Medulla oblongata (tissue), 1 donor: Measurements from ENCODE around the gene TADA3.

ENCODE experiments used
- DNase-seq: peaks from one replicate; pipeline ENCODE4 v3.0.0-alpha.2; 2015; ENCODE audit errors: extremely low spot score

TADA3 gene

DNA sequence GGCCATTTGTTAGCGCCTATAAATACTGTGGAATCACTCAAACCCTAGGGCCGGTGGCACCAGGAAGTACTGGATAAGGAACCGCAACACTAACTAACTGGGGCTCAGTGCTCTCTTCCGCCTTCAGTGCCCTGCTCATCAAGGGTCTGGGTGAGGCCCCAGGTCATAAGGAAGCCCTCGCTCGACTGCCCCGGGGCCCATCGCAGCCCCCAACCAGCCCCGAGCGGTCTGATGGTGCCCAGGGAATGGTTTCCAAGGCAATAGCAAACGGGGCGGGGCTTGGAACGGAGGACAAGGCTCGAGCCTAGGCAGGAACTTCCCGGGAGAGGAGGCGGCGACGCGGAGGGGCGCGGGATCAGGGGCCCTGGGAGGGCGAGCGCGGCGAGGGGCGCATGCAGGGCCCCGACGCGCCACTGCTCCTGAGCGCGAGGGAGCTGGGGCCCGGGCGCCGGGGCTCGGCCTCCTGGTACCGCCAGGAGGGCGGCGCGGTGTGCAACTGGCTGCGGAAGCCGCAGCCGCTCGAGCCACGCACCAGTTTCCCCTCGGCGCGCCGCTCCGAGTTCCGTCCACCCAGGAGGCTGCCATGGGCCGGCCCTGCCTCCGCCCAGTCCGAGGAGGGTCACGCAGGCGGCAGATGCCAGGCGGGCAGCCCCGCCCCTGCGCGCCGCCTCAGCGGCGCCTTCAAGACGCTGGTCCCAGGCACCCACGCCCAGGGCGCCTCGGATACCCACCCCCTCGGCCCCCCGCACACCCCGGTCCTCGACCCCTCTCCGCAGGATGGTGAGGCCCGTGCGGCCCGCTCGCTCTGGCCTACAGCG, 17.6 kb upstream of the TADA3 start, which contains the start of gene TTLL3:
Gene TTLL3 (plus strand): TSS at position 648 of the 818 bp plus-strand sequence. CDS start 400 bp downstream, outside the sequence.
- DNase-seq = peak; percentile 71

DNA sequence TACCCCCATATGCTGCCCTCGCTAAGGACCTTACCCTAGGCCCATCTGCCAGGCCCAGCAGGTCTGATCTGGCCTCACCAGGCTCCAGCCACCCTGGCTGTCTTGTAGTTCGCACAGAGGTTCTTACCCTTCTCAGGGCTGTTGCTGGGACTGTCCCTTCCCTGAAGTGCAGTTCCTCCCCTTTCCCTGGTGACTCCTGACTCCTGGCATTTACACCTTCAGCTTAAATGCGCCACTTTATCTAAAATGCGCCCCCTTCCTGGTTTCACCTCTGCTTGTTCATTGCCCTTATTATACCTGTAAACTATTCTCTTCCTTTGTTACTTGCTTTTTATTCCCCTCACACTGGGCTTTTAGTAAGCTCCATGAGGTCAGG, 17.0 kb upstream of the TADA3 start:
- no peak for DNase-seq

DNA sequence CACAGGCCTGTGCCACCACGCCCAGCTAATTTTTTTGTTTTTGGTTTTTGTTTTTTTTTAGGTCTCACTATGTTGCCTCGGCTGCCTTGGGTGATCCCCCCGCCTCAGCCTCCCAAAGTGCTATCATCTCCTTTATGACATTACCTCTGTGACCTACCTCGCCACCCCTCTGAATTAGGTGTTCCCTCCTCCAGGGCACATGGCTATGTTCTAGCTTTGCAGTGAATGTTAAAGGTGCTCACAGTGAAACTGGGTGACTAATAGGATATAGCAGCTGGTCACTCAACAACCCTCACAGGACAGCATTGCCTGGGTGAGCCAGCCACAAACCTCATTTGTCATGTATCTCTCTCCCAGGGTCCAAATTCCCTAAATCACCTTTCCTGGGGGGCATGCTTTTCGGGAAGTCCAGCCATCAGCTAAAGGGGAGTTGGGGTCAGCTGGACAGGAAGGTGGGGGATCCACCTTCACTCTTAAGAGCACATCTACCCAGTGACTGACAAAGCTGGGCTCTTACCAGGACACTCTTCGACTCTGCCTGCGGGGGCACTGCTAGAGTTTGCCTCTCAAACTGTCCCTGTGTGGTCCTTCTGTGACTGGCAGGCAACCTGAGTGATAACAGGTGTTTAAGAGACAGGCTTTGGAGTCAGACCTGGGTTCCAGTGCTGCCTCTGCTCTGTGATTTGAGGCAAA, 16.2 kb upstream of the TADA3 start:
- no peak for DNase-seq

DNA sequence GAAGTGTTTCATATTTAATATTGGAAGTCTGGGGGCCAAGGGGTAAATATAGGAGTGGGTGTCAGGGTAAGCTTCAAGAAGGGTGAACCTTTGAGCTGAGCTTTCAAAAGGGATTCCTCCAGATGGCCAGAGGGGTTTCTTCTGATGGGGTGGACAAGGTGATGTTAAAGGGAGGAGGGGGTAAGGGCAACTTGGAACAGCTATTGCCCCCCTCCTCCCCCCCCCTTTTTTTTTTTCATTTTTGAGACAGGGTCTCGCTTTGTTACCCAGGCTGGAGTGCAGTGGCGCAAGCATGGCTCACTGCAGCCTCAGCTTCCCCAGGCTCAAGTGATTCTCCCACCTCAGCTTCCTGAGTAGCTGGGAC, 15.7 kb upstream of the TADA3 start:
- no peak for DNase-seq

DNA sequence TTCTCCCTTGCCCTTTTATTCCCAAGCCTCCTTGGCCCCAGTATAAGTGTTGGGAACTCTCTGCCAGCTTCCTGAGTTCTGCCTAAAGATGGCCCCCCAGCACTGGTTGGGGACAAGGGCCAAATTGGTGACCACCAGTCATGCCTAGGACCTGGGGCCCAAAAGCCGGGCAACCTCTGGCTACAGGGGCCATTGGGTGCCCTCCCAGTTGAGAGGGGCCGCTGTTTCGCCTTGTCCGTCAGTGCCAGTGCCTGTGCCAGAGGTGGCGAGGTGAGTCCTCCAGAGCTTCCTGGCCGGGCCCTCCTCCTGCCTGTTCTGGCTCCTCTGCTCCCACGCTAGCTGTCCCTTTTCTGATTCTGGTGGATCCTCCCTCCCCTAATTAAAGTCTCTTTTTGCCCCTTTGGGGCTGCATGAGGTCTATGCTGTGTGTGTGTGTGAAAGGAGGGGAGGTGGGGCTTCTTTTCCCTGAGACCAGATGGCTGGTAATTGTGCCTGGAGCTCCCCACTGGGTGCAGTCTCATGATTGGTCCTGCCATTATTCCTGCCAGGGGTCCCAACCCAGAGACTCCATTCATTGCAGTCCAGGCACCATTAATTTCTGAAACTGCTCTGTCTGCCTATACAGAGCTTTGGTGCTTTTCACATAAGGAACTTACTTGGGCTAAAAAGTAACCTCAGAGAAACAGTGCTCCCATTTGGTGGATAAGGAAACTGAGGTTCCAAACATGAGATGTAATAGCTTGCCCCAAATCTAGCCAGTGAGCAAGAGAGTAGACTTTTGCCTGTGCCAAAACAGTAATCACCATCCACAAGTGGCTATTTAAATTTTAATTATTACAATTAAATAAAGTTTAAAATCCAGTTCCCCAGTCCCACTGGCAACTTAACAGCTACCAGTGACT, 14.7 kb upstream of the TADA3 start:
- no peak for DNase-seq

DNA sequence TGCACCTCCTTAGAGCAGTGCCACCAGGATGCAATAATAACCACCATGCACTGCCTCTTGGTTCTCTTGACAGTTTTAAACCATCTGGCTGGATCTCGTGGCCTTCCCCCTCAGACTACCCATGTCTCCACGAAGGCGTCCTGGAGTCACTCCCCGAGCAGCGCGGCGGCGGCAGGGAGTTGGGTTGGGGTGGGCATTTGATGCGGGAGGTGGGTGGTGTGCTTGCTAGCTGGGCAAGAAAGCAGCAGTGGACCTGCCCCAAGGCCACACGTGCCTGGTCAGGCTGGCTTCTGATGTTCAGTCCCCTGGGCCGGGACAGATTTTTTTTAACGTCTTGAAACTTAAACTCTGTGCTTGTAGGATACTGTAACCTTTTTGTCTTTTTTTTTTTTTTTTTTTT, 13.9 kb upstream of the TADA3 start:
- no peak for DNase-seq

DNA sequence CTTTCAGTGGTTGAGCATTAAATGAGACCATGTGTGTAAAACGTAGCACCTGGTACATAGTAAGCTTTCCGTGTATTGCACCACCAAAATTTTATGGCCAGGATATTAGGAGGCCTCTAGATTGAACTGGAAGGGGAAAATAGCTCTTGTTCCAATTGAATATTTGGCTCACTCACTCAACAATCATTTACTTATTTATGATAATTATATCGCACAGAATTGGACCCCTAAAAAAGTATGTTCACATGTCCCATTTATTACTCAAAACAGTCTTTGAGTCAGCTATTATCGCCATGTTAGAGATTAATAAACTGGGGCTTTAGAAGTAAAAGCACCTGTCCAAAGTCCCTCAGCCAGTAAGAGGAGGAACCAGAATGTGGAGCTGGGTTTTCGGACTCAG, 12.7 kb upstream of the TADA3 start:
- no peak for DNase-seq

DNA sequence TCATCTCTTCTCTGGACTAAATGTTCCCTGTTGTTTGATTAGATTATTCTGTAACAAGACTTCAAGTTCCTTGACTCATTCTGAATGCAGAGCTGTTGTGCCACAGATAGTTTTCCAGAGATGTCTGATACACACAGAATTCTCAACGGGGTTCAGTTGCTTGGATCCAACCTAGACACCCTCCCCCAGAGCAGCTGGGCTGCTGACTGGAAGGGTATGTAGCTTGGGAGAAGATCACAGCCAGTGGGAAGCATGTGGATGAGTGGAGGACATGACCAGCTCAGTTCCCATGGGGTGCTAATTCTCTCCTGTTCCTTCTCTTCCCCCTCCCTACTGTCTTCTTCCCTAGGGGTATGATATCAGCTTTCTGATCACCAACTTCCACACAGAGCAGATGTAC, 11.2 kb upstream of the TADA3 start:
- no peak for DNase-seq

DNA sequence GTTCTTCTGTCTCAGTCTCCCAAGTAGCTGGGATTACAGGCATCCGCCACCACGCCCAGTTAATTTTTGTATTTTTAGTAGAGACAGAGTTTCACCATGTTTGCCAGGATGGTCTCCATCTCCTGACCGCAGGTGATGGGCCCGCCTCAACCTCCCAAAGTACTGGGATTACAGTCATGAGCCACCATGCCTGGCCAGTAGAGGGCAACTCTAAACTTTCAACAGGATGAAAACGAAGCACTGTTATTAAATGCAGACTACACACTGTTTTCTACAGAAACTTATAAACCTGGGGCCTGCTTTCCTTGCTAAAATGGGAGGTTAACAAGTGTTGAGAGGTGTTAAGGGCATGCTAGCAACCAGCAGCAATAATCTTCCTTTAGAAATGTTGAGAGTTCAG, 8.3 kb upstream of the TADA3 start:
- DNase-seq = no peak

DNA sequence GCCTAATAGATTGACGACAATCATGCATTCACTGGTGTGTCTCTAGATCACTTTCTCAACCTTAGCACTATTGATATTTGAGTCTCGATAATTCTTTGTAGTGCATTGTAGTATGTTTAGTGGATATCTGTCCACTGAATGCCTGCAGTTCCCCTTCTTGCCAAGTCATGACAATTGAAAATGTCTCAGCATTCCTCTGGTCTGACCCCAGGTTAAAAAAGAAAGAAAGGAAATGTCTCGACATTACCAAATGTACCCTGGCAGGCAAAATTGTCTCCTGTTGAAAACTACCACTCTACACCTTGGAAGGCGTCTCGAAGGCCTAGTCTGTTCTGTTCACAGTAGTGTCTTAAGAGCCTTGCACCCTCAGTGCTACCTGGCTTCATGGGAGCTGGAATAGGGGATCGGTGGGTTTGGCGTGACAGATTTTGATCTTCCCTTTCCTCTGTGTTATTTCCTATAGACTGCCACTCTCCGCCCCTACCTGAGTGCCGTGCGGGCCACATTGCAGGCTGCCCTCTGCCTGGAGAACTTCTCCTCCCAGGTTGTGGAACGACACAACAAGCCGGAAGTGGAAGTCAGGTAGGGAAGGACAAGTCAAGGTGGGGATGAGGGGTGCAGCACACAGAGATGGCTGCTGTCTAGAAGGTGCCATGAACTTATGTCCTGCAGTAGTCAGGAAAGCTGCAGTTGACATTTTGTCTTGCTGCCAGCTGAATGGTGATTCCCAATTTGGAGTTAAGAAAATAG, 5.1 kb upstream of the TADA3 start:
- DNase-seq = no peak

DNA sequence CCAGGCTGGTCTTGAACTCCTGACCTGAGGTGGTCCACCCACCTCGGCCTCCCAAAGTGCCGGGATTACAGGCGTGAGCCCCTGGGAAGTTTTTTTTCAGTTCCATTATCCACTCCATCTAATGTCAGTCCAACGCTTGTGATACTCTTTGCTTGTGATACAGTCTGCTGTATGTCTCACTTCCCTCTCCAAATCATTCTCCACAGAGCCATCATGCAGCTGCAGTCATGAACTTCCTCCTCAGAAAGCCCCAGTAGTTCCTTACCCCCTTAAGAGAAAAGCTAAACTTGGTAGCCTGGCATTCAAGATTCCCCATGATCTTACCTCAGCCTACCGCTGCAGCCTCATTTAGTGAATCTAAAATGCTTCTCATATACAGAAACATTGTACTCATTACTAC, 2.9 kb upstream of the TADA3 start:
- peak; percentile 49 for DNase-seq

DNA sequence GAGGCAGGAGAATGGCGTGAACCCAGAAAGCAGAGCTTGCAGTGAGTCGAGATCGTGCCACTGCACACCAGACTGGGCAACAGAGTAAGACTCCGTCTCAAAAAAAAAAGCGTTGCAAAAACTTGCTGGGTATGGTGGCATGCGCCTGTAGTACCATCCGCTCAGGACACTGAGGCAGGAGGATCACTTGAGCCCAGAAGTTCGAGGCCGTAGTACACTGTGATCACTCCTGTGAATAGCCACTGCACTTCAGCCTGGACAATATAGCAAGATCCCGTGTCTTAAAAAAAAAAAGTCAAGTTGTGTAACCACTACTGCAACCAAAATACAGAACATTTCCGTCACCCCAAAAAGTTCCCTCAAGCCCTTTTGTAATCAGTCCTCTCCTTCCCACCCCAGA, 2.1 kb upstream of the TADA3 start:
- DNase-seq = no peak

DNA sequence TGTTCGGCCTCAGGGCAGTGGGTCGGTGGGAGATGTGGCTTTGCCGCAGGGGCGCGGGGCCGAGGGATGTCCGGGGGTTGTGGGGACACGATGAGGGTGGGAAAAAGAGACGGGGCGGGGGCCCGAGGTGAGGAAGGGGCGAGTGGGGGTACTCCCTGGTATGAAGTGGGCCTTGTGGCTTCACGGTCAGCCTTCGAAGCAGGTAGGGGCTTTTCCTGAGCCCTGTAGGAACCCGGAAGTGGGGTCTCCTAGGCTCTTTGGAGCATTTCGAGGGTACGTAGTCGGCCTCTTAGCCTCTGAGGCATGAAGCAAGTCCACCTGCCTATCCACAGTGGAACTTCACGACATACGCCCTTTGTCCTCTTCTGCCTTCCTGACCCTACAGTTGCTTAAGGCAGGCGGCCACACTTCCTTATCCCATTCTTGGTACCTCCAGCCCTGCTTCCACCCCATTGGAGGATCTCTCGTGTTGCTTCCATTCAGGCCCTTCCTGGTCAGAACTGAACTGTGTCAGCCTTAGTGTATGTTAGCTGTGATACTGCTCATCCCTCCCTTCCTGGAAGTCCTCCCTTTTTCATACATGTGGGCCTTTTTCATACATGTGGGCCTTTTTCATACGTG, 998 bp upstream of the TADA3 start:
- no peak for DNase-seq

DNA sequence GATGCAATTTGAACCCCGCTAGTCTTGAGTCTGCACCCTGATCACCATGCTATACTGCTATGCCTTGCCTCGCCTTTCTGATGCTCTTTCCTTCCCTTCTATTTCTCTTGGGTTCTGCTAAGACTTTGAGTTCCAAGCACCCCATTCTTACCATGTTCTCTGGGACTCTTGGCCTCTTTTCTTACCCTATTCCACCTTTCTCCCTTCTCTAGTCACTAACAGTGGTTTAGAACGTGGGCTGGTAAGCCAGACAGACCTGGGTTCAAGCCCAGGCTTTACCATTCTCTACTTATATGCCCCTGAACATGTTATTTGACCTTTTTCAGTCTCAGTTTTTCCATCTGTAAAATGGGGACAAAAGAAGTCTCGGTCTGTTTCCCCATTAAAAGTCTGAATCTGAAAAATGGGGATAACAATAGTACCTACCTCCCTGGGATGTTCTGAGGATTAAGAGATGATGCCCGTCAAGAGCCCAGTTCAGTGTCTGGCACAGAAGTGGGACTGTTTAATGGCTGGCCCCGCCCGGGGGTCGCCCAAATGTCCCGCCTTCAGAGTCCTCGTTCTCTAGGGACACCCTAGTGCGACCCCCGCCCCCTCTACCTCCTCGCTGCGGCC, 376 bp downstream of the TADA3 start:
- no peak for DNase-seq

DNA sequence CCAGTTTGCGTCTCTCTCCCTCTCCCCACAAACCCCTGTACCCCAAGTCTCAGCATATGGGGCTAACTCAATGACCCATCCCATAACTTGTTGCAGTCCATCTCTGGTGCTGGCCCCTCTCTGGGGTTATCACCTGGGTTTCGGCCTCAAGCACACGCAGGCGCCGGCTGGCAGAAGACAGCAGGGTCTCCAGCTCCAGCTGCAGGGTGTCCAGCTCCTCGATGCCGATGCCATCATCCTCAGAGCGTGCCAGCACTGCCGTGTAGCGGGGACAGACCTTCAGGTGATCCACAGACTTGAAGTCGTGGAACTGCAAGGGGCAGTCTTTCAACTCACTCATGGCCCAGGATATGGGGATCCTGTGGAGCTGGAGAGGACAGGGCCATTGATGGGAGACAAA, 1.1 kb downstream of the TADA3 start:
- no peak for DNase-seq

DNA sequence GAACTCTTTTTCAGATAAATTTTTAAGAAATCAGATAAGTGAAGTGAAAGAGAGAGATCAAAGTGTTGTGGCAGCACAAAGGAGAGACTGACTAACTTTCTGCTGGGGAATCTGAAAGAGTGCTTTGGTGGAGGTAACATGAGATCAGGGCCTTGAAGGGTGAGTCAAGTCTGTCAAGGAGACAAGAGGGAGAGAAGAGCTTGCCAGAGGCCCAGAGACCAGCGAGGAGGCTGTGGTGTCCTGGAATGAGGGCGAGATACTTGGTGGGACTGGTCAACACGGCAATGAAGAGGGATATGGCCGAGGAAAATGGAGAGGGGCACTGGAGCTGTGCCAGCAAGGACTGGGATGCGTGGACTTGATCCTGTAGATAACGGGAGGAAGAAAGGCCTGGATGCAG, 4.6 kb downstream of the TADA3 start:
- DNase-seq = no peak

DNA sequence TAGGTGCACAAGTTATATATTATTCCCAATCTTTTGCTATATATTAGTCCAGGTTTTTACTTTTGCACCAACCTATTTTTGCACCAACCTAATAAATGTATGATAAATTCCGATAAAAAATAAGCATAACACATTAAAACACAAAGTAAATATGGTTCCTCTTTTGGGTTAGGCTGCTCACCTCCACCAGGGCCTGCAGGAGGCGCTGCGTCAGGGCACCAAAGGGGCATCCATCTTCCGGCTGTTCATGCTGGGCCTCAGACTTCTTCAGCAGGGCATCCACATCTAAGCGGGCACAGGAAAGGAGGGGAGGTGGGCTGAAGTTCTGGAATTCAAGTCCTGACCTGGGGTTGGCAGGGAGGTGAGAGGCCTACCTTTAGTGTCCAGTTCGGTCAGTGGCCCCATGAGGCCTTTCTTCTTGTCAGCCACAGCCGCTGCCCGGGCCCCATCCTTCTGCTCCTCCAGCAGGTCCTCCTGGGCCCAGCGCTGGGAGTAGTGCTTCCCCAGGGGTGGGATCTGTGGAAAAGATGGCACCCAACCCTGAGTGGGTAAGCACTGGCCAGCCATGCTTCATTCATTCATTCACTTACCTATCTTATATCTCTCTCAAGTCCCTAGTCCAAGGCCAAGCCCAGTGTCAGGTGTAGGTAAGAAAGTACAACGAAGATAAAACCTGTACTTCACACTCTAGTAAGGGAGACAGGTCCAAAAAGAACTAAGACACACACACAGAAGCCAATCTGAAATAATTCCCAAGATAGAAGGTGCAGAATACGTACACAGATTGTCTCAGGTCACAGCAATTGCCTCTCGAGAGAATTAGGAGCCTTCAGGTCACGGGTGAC, 5.2 kb downstream of the TADA3 start:
- no peak for DNase-seq

DNA sequence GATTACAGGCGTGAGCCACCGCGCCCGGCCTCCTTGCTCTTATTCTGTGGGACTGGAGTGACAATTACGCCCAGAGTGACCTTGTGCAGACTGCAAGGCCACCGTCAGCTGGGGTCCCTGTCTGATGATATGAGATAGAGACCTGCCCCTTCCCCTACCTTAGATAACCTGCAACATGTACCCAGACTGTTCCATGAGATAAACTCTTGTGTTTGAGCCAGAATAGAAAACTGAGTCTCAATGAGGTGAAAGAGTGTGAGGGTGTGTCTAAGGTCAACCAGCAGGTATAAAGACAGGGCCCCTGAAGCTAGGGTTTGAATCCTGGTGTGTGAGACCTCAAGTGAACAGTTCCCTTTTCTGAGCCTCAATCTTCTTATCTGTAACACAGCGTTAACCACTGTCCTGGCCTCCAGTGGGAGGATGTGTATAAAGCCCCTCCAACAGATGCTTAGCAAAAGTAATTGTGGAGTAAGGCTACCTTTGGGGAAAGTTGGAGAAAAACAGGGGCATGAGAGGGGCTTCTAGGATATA, 6.0 kb downstream of the TADA3 start:
- DNase-seq = no peak

DNA sequence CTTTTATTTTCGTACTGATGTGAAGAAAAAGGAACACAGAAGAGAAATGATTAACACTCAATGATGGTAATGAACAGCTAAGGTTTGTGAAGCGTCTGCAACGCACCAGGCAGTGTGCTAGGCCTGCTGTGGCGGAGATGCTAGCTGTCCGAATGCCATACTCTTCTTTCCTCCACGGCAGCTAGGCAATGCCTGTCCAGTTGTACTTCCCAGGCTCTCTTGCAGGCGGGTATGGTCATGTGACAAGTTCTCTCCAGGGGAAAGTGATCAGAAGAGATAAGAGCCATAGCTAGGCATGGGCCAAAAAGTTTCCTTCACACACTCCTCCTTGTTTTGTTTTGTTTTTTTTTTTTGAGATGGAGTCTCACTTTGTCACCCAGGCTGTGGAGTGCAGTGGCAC, 6.7 kb downstream of the TADA3 start:
- DNase-seq = no peak

DNA sequence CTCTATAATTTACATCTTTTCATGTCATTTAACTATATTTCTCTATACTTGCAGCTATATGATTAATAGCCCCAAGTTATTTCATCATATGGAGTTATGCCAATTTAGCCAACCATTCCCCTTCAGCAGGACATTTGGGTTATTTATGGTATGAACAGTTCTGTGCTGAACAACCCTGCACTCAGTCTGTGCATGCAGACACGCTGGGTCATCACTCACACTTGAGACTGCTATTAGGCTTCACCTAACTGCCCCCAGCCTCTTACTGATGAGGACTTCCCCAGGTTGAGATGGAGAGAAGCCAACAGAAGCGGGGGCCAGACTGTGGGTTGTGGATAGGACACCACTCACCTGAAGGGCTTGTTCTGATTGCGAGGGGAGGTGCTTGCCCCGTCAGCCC, 7.3 kb downstream of the TADA3 start:
- no peak for DNase-seq
